BLaER1 treated with 17β-estradiol and CSF1 and Interleukin-3, amounts not matched to agents 10 nM and 100 nM (cell line): ENCODE measurements around the gene SHISA9.
A peak's percentile ranks its signal among the peaks of the same experiment; 100 is the strongest.

Experiments used
- H3K27ac ChIP-seq, 11 experiments: shearing (Covaris generic); formaldehyde crosslinking; 2 replicates each; pipeline ENCODE4 v1.8.1; 2022
- H3K27me3 ChIP-seq, 11 experiments: shearing (Covaris generic); formaldehyde crosslinking; 2 replicates each; pipeline ENCODE4 v1.8.1; 2022
- H3K36me3 ChIP-seq, 11 experiments: shearing (Covaris generic); formaldehyde crosslinking; 2 replicates each; pipeline ENCODE4 v1.8.1; 2022
- H3K4me1 ChIP-seq, 10 experiments: shearing (Covaris generic); formaldehyde crosslinking; 2 replicates each; pipeline ENCODE4 v1.8.1; 2022
- H3K4me2 ChIP-seq, 11 experiments: shearing (Covaris generic); formaldehyde crosslinking; 2 replicates each; pipeline ENCODE4 v1.8.1; 2022
- H3K4me3 ChIP-seq, 10 experiments: shearing (Covaris generic); formaldehyde crosslinking; 2 replicates each; pipeline ENCODE4 v1.8.1; 2022
- H3K9ac ChIP-seq, 11 experiments: shearing (Covaris generic); formaldehyde crosslinking; 2 replicates each; pipeline ENCODE4 v1.8.1; 2022
- H3K9me3 ChIP-seq, 11 experiments: shearing (Covaris generic); formaldehyde crosslinking; replicated peaks in 1 of 11; 2 replicates each; pipeline ENCODE4 v1.8.1; 2022
- H4K20me1 ChIP-seq, 11 experiments: shearing (Covaris generic); formaldehyde crosslinking; 2 replicates each; pipeline ENCODE4 v1.8.1; 2022
- Cebpa-rat ChIP-seq, 11 experiments: shearing (Covaris generic); IDR thresholded peaks; 2 replicates each; pipeline ENCODE4 v1.8.1; 2022

Gene SHISA9

DNA sequence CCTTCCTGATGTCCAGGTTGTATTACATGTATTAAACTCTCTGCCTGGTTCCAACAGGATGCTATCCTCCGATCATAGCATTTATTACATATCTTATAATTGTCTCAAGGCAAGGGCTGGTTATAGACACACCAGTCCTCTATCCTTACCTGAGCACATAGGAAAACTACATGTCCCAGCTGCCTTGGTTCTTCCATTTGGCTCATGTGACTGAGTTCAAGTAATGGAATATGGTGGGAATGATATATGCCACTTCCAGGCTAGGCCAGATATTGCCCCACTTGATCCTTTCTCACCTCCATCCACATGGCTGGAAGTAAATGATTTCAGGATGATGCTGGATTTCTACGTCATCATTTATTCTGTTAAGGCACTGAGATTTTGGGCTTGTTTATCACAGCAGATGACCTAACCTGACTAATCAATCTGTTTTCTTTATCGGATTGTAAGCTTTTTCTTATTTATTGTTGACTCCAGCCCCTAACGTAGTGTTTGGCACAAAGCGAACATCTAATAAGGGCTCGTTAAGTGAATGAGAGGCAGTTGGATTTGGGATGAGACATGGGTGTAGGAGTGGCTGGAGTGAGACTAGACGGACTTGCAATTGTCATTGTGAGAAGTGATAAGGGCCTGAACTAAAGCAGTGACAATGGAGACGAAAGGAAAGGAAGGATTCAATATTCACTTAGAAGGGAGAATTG lies 8.2 kb upstream of the SHISA9 start:
- Histone ChIP-seq H3K4me2 (no peak overlapping the region), H4K20me1 (no peaks in the 10 kb centered on the region; a peak in 1 of 22 replicates), H3K4me3 (no peak overlapping the region), H3K27ac (no peak overlapping the region), H3K9ac (no peak overlapping the region), H3K36me3 (no peaks in the 10 kb centered on the region), H3K9me3 (no peaks in the 10 kb centered on the region), H3K27me3 (peaks cover under 1 to 11% (median 6%) of the 10 kb centered on the region in 11 experiments; a peak in 17 of 22 replicates), H3K4me1 (no peaks in the 10 kb centered on the region)
- TF ChIP-seq Cebpa-rat (IDR thresholded peaks at IDR 0.05): no peak

DNA sequence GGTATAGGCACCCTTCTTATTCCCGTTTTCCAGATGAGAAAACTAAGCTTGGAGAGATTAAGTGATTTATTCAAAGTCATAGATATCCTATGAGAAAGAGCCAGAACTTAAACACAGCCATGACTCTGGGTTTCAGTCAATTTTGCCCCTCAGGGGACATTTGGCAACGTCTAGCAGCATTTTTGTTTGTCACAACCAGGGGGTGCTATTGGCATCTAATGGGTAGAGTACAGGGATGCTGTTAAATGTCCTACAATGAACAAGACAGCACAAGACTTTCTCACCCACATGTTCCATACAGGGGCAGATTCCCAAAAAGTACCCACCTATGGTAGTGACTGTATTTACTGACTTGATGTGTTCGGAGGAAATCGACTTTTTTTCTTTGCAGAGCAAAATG lies 4.8 kb upstream of the SHISA9 start:
- H3K27ac ChIP-seq: no peak overlapping the region
- no peaks in the 10 kb centered on the region for H3K9me3 ChIP-seq
- no peak overlapping the region for H3K9ac ChIP-seq
- H3K4me2 ChIP-seq: no peak overlapping the region
- TF ChIP-seq Cebpa-rat (IDR thresholded peaks at IDR 0.05): no peak
- peaks cover 0 to 5% (median 1%) of the 10 kb centered on the region in 10 experiments; a peak in 15 of 20 replicates for H3K4me1 ChIP-seq
- peaks cover 33 to 44% (median 39%) of the 10 kb centered on the region in 11 experiments for H3K27me3 ChIP-seq
- H3K4me3 ChIP-seq: no peak overlapping the region
- peaks cover 0 to 23% (median 12%) of the 10 kb centered on the region in 11 experiments; a peak in 15 of 22 replicates for H4K20me1 ChIP-seq
- H3K36me3 ChIP-seq: no peaks in the 10 kb centered on the region

DNA sequence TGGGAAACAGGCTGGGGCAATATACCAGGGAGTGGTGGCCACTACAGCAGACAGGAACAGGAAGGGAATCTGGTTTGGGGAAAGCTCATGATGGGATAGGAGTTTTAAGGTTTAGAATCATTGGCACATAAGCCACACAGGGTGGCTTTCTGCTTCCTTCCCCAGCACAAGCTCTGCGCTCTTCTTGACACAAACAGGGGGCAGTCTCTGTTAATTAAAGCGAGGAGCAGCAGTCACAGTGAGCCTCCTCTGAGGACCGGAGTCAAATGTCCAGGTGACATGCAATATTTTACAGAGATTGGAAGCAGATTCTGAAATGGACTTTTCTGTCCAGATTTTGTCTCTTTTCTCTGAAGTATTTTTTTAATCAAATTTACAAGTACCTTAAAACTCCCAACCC lies 2.8 kb upstream of the SHISA9 start:
- Histone ChIP-seq H3K36me3 (no peaks in the 10 kb centered on the region), H3K9ac (no peak overlapping the region), H3K27ac (no peak overlapping the region), H3K9me3 (no peaks in the 10 kb centered on the region), H3K4me1 (peaks cover 16 to 25% (median 21%) of the 10 kb centered on the region in 10 experiments), H3K4me2 (no peak overlapping the region), H3K27me3 (peaks cover 53 to 64% (median 59%) of the 10 kb centered on the region in 11 experiments), H3K4me3 (no peak overlapping the region), H4K20me1 (peaks cover 0 to 43% (median 29%) of the 10 kb centered on the region in 11 experiments; a peak in 16 of 22 replicates)
- no peak for TF ChIP-seq Cebpa-rat (IDR thresholded peaks at IDR 0.05)

DNA sequence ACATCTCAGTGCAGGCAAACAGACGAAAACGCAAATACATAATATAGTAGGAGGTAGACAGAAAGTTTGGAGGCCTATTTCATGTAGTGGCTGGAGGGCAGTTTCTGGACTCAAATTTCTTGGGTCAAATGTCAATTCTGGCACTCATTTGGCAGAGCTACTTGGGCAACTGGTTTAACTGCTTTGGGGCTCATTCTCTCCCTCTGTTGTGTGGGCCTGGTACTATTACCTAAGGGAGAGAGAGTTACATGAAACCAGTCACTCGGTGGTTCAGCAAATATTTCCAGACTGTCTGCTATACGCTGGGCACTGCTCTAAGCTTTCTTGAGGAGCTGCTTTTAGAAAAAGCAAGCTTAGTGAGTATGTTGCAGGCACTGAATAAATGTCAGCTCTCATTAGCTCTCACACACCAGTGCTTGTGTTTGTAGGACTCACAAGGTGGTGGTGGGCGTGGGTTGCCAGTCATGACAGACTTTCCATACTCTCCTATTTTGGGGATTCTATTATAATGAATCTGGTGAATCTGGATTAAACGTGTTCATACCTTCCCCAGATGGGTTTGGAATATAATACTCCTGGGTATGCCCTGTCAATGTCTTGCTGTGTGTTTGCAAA lies 1.8 kb upstream of the SHISA9 start:
- Histone ChIP-seq H3K9ac (no peak overlapping the region), H3K4me1 (peaks cover 23 to 32% (median 29%) of the 10 kb centered on the region in 10 experiments), H3K4me2 (no peak overlapping the region), H3K9me3 (no peaks in the 10 kb centered on the region), H3K27me3 (peaks cover 64 to 75% (median 70%) of the 10 kb centered on the region in 11 experiments), H3K4me3 (no peak overlapping the region), H3K36me3 (no peaks in the 10 kb centered on the region), H4K20me1 (peaks cover 0 to 53% (median 34%) of the 10 kb centered on the region in 11 experiments; a peak in 16 of 22 replicates), H3K27ac (no peak overlapping the region)
- TF ChIP-seq Cebpa-rat (IDR thresholded peaks at IDR 0.05): no peak

DNA sequence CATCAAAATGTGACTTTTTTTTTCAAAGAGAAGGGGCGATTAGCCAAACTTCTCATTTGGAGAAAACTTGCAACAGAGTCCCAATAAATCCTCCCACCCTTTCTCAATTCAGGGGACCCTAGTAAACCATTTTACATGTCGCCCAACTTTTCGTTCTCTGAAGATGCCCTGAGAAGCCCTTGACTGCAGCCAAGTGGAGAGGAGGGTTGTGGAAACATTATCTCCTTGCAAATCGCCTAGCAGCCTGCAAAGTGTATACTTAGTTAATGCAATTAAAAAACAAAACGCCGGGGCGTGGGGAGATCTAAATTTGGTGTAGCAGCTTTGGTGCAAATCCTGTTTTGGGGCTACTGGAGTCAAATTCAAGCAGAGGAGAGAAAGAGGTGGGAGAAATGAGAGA lies 1.2 kb upstream of the SHISA9 start:
- no peak overlapping the region for H3K27ac ChIP-seq
- H4K20me1 ChIP-seq: peaks cover 0 to 56% (median 34%) of the 10 kb centered on the region in 11 experiments; a peak in 16 of 22 replicates
- H3K9me3 ChIP-seq: no peaks in the 10 kb centered on the region
- no peak overlapping the region for H3K4me3 ChIP-seq
- H3K4me1 ChIP-seq: peaks cover 23 to 32% (median 29%) of the 10 kb centered on the region in 10 experiments
- no peak overlapping the region for H3K4me2 ChIP-seq
- H3K9ac ChIP-seq: no peak overlapping the region
- peaks cover 69 to 80% (median 75%) of the 10 kb centered on the region in 11 experiments for H3K27me3 ChIP-seq
- no peak for TF ChIP-seq Cebpa-rat (IDR thresholded peaks at IDR 0.05)
- no peaks in the 10 kb centered on the region for H3K36me3 ChIP-seq

DNA sequence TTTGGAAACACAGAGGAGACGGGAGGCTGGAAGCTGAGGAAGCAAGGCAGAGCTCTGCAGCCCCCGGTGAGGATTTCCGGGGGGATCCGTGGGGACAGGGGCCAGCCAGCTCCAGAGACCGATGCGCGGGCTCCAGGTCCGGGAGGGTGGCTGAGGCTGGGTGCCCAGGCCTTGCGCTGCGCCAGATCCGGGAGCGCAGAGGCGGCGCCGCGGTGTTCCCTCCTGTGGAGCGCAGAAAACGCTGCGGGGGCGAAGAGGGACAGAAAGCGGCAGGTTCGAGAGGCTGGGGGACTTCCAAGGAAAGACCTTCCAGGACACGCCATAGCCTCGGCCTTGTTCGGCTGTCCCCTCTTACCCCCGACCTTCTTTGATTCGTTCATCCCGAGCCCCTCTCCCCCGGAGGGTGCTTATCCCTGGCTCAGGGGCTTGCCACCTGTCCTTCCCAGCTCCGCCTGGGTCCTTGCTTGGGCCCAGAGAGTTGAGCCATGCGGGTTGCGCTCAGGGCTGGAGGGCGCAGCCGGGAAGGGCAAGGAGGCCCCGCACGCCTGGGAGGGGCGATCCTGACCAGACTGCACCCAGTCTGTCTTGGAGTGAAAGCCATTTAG lies 697 bp upstream of the SHISA9 start:
- Histone ChIP-seq H3K27ac (no peak overlapping the region), H3K4me3 (peak overlapping the region in 1 of 10 experiments; percentile 15; a peak in 2 of 20 replicates), H3K4me1 (peaks cover 23 to 32% (median 29%) of the 10 kb centered on the region in 10 experiments), H3K9ac (no peak overlapping the region), H3K4me2 (peak overlapping the region in 8 of 11 experiments; percentile 31 to 93 (median 38); a peak in 11 of 22 replicates), H4K20me1 (peaks cover 0 to 56% (median 34%) of the 10 kb centered on the region in 11 experiments; a peak in 16 of 22 replicates), H3K9me3 (no peaks in the 10 kb centered on the region), H3K27me3 (peaks cover 73 to 86% (median 81%) of the 10 kb centered on the region in 11 experiments), H3K36me3 (no peaks in the 10 kb centered on the region)
- TF ChIP-seq Cebpa-rat (IDR thresholded peaks at IDR 0.05): no peak

DNA sequence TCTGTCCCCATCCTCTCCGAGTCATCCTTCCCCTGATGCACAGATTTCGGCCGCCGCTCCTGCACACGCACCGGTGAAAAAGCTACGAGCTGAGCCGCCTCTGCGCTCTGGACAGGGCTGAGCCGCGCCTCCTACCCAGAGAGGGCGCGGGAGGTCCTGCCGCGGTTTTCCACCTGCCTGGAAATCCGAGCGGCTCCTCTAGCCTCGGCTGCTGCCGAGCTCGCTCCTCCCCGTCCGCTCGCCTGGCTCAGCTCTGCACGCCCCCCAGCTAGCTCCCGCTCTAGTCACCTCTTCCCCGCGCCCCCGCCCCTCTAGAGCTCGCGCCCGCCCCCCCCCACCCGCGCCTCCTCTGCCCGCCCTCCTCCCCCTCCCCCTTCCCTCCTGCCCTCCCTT lies 198 bp upstream of the SHISA9 start:
- H3K9me3 ChIP-seq: no peaks in the 10 kb centered on the region
- H3K9ac ChIP-seq: no peak overlapping the region
- no peak overlapping the region for H3K27ac ChIP-seq
- H4K20me1 ChIP-seq: peaks cover 0 to 56% (median 34%) of the 10 kb centered on the region in 11 experiments; a peak in 16 of 22 replicates
- H3K36me3 ChIP-seq: no peaks in the 10 kb centered on the region
- no peak for TF ChIP-seq Cebpa-rat (IDR thresholded peaks at IDR 0.05)
- H3K27me3 ChIP-seq: peaks cover 76 to 91% (median 86%) of the 10 kb centered on the region in 11 experiments
- H3K4me1 ChIP-seq: peaks cover 23 to 32% (median 29%) of the 10 kb centered on the region in 10 experiments
- peak overlapping the region in 5 of 10 experiments; percentile 15 to 60 (median 56); a peak in 5 of 20 replicates for H3K4me3 ChIP-seq
- H3K4me2 ChIP-seq: peak overlapping the region in 10 of 11 experiments; percentile 93 to 100 (median 96); a peak in 16 of 22 replicates

DNA sequence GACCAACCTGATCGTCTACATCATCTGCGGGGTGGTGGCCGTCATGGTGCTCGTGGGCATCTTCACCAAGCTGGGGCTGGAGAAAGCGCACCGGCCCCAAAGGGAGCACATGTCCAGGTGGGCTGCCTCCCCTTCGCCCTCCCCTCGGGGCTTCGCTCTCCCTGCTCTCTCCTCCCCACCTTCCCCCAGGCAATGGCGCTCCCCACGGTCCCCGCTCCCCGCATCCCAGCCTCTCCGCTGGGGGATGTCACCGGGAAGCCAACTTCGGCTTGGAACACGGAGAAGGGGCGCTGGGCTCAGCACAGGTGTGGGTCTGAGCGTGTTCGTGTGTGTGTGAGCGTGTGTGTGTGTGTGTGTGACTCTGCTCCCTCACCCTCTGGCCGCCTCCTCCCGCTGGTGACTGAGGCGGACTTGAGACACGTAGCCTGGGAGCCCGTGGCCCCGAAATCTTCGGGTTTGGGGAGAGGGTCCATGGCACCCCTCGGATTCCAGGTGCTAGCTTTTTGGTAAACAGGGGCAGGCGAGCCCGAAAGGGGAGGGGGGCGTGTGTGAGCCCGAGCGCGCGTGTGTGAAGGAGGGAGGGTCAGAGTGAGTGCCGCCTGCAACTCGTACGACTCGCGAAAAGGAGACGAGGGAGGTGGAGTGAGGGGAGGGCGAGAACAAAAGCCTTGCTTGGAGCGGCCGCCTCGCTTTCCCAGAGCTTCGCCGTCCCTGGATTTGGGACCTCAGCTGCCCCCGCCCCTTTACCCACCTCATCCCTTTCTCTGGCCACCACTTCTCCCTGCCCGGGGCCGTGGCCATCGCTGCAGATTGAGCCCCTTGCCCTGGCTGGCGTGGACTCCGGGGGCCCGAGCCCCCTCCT lies 1.3 kb downstream of the SHISA9 start:
- Histone ChIP-seq H3K9ac (no peak overlapping the region), H3K4me1 (peaks cover 23 to 32% (median 29%) of the 10 kb centered on the region in 10 experiments), H3K9me3 (no peaks in the 10 kb centered on the region), H3K4me3 (peak overlapping the region; percentile 51 to 67 (median 57)), H3K27me3 (peaks cover 76 to 90% (median 88%) of the 10 kb centered on the region in 11 experiments), H3K4me2 (peak overlapping the region; percentile 93 to 100 (median 95)), H3K27ac (no peak overlapping the region), H4K20me1 (peaks cover 0 to 56% (median 34%) of the 10 kb centered on the region in 11 experiments; a peak in 16 of 22 replicates), H3K36me3 (no peaks in the 10 kb centered on the region)
- no peak for TF ChIP-seq Cebpa-rat (IDR thresholded peaks at IDR 0.05)
